Tibial nerve (tissue), 4 donors: ENCODE results near the gene UBASH3A. TPM values are rescaled to one million over a fixed set of nuclear protein-coding genes. Genes with fewer than 3 reads are reported as not detected.

Source experiments
- DNase-seq, 2 donors: peaks; one replicate each; pipeline ENCODE4 v3.0.0-alpha.2; 2019; ENCODE audit warnings: low spot score in 2 of 2
- H3K27ac ChIP-seq, 4 donors: fragments of 200-600 bp; sonication (generic) in 3 of 4; one replicate each; pipeline ENCODE4 v1.5.1; 2017 to 2019; ENCODE audit warnings: mild to moderate bottlenecking in 1 of 4
- H3K27me3 ChIP-seq, 2 donors: fragments of 200-600 bp; sonication (generic) in 1 of 2; one replicate each; pipeline versions ENCODE4 v1.5.1 to v1.6.0; 2017 to 2019
- H3K36me3 ChIP-seq, 3 donors: fragments of 200-600 bp; sonication (generic); one replicate each; pipeline ENCODE4 v1.5.1; 2018 to 2019
- H3K4me1 ChIP-seq, 4 donors: fragments of 200-600 bp; sonication (generic) in 3 of 4; one replicate each; pipeline ENCODE4 v1.5.1; 2017 to 2019
- H3K4me3 ChIP-seq, 4 donors: fragments of 200-600 bp; sonication (generic) in 3 of 4; one replicate each; pipeline ENCODE4 v1.5.1; 2017 to 2019; ENCODE audit warnings: mild to moderate bottlenecking in 1 of 4, moderate library complexity in 1 of 4
- H3K9me3 ChIP-seq, 4 donors: fragments of 200-600 bp; sonication (generic) in 3 of 4; one replicate each; pipeline ENCODE4 v1.5.1; 2017 to 2019
- EP300 ChIP-seq, 2 donors: sonication (generic); formaldehyde crosslinking; IDR thresholded peaks; one replicate each; pipeline ENCODE4 v1.6.1; 2017; ENCODE audit warnings: antibody characterized with exemption in 2 of 2, mild to moderate bottlenecking in 1 of 2
- POLR2A ChIP-seq, 2 donors: fragments of 450-650 bp; IDR thresholded peaks; one replicate each; pipeline ENCODE4 v1.6.1; 2017; ENCODE audit warnings: antibody characterized with exemption in 2 of 2, mild to moderate bottlenecking in 2 of 2, moderate library complexity in 2 of 2
- whole genome bisulfite sequencing, 2 donors: methylation state at CpG; one replicate each; pipeline ENCODE4 v1.1.5; 2018; 5-methylcytosine and 5-hydroxymethylcytosine counted together
- total RNA-seq, 4 donors: library from RNA; depleted of rRNA; stranded (reverse); fragments of >200 nt; gene quantifications; one replicate each; pipeline ENCODE4 v1.1.0, GENCODE V29; 2016
- TF ChIP-seq, protein P1 (sequence below), 5 experiments: fragments of 200-600 bp in 3 of 5; fragments of 450-650 bp in 2 of 5; sonication (generic) in 3 of 5; IDR thresholded peaks; one replicate each; pipeline ENCODE4 v1.5.1; 2016 to 2019; ENCODE audit warnings: antibody characterized with exemption in 5 of 5, mild to moderate bottlenecking in 3 of 5, moderate library complexity in 2 of 5

The UBASH3A gene
- total RNA-seq, 4 donors from 2014 or later = 0.59 to 5.9 (median 0.90) TPM; not detected in 1

DNA sequence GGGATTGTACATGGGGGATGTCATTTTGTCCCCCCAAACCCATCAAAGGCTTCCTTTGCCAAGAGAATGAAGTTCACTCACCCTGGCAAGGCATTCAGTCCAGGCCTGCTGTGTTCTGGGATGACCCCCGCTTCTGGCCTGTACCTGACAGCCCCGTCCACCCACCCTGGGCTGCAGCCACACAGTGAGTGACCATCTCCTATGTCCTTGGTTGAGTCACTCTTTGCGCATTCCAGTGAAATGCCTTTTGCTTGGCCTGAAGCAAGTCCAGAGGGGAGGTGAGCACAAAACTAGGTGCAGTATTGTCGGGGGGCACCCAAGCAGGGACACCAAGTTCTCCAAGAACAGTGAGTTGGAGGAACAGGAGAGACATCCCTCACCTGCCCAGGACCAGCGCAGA, 18.1 kb upstream of the UBASH3A start:
- H3K27ac ChIP-seq = no peak overlapping the region
- TF ChIP-seq EP300 (IDR thresholded peaks at IDR 0.05) (no peak), POLR2A (IDR thresholded peaks at IDR 0.05) (no peak)
- TF ChIP-seq, protein P1, sequence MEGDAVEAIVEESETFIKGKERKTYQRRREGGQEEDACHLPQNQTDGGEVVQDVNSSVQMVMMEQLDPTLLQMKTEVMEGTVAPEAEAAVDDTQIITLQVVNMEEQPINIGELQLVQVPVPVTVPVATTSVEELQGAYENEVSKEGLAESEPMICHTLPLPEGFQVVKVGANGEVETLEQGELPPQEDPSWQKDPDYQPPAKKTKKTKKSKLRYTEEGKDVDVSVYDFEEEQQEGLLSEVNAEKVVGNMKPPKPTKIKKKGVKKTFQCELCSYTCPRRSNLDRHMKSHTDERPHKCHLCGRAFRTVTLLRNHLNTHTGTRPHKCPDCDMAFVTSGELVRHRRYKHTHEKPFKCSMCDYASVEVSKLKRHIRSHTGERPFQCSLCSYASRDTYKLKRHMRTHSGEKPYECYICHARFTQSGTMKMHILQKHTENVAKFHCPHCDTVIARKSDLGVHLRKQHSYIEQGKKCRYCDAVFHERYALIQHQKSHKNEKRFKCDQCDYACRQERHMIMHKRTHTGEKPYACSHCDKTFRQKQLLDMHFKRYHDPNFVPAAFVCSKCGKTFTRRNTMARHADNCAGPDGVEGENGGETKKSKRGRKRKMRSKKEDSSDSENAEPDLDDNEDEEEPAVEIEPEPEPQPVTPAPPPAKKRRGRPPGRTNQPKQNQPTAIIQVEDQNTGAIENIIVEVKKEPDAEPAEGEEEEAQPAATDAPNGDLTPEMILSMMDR (IDR thresholded peaks at IDR 0.05) = no peak
- no peak overlapping the region for H3K4me3 ChIP-seq
- no peaks in the 10 kb centered on the region for H3K4me1 ChIP-seq
- H3K36me3 ChIP-seq = no peaks in the 10 kb centered on the region
- no peak for DNase-seq
- 91 to 95% methylated on average over 5 of the region's 5 CpGs for WGBS, 2 donors
- no peaks in the 10 kb centered on the region for H3K27me3 ChIP-seq
- H3K9me3 ChIP-seq = peaks cover 0 to 26% (median 3%) of the 10 kb centered on the region in 4 donors

DNA sequence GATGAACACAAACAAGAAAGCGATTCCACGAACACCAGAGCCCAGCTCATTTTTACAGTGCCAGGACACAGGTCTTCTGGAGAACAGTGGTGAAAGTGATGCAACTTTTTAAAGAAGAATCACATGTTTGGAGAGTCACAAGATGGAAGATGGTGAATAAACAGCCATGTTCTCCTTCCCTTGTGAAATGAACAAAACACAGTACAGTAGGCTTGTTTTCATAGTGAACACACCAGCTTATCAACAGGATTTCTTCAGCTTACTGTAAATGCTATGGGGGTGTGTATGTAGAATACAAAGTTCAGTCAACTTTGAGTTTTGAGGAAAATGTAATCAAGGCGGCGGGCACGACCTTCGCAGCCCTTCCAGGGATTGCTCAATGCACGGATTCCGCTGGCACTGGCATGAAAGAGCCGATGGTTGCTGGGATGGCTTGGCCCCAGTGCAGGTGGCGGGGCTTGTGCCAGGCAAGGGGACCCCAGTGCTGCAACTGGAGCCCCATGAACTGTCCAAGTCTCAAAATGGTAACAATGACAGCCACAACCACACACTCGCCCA, 17.6 kb upstream of the UBASH3A start:
- Histone ChIP-seq H3K4me3 (no peak overlapping the region), H3K9me3 (peaks cover 0 to 23% (median 3%) of the 10 kb centered on the region in 4 donors), H3K27me3 (no peaks in the 10 kb centered on the region), H3K27ac (no peak overlapping the region), H3K4me1 (no peaks in the 10 kb centered on the region), H3K36me3 (no peaks in the 10 kb centered on the region)
- no peak for DNase-seq
- 86 to 93% methylated on average over 11 of the region's 11 CpGs for WGBS, 2 donors
- TF ChIP-seq, protein P1 (IDR thresholded peaks at IDR 0.05) = no peak
- TF ChIP-seq POLR2A (IDR thresholded peaks at IDR 0.05) (no peak), EP300 (IDR thresholded peaks at IDR 0.05) (no peak)

DNA sequence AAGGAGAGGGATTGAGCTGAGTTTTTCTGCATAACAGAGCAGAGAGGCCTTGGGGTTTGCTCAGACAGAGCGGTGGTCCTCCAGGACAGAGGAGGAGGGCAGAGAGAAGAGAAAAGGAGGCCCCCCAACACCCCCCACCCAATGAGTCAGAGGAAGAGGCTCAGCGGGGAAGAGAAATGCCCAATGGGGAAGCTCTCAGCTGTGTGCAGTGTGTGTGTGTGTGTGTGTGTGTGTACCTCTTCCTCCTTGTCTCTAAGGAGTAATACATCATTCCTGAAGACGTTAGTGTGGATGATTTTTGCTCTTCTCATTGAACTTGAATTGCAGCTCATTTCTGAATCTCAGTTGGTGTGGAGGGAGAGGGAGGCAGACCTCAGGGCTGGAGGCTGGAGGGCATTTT, 16.5 kb upstream of the UBASH3A start:
- Histone ChIP-seq H3K4me1 (no peaks in the 10 kb centered on the region), H3K27ac (no peak overlapping the region), H3K9me3 (peaks cover 0 to 16% (median 2%) of the 10 kb centered on the region in 4 donors), H3K4me3 (no peak overlapping the region), H3K27me3 (no peaks in the 10 kb centered on the region), H3K36me3 (no peaks in the 10 kb centered on the region)
- DNase-seq = no peak
- WGBS, 2 donors = 51 to 55% methylated on average over 3 of the region's 3 CpGs
- TF ChIP-seq EP300 (IDR thresholded peaks at IDR 0.05) (no peak), POLR2A (IDR thresholded peaks at IDR 0.05) (no peak)

DNA sequence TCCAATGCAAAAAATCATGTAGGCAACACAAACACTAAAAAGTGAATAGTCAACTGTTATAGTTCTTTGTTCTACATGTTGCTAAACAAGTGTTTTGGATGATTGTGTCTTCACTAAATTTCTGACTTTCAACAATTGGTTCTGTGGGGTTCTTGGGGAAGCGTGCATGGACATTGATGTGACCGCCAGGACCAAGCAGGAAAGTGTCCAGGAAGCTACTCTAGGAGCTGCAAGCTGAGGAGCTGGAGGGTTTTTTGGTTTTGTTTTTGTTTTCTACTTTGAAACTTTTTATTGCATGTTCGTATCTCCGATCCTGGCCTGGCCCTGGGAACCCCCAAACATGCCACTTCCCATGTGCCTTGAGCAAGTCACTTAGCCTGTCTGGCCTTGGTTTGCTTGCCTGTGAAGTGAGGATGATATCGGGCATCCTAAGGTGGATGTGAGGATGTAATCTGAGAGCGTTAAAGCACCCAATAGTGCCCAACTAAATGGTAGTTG, 15.8 kb upstream of the UBASH3A start:
- WGBS, 2 donors = 92 to 93% methylated on average over 6 of the region's 6 CpGs
- H3K9me3 ChIP-seq = peaks cover 0 to 9% (median 0%) of the 10 kb centered on the region in 4 donors
- TF ChIP-seq EP300 (IDR thresholded peaks at IDR 0.05) (no peak), POLR2A (IDR thresholded peaks at IDR 0.05) (no peak)
- TF ChIP-seq, protein P1 (IDR thresholded peaks at IDR 0.05) = no peak
- H3K27ac ChIP-seq = no peak overlapping the region
- no peaks in the 10 kb centered on the region for H3K36me3 ChIP-seq
- no peak for DNase-seq
- no peaks in the 10 kb centered on the region for H3K27me3 ChIP-seq
- no peaks in the 10 kb centered on the region for H3K4me1 ChIP-seq
- no peak overlapping the region for H3K4me3 ChIP-seq

DNA sequence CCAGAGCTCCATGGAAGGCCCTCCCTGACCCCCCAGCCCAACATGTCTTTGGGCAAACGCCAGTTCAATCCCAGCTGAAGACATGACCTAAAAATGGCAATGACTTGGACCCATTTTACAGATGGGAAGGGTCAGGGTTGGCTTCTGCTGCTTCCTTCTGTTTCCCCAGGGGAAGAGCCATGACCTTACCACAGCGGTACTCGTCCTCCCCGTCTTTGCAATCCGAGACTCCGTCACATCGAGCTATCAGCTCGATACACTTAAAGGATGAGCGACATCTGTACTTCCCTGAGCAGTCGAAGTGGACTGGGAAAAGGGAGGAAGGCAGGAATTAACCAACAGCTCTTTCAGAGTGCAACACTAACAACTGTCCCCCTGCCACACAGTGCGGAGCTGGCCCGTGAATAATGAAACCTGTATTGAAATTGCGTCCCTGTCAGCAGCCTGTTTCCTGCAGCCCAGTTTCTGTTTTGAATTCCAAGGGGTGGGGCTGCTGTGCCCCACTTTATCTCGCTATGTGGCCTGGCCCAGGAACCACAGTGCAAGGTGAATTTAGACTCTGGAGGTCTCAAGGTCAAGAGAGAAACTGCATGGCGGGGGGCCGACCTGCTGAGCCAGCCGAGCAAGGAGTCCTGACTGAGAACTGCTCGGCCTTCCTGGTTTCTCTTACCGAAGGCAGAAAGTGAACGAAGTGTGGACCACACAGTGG, 14.8 kb upstream of the UBASH3A start:
- no peak for DNase-seq
- 74 to 78% methylated on average over 20 of the region's 20 CpGs for WGBS, 2 donors
- no peaks in the 10 kb centered on the region for H3K27me3 ChIP-seq

More for the DNA sequence above, 14.8 kb upstream of the UBASH3A start:
- no peaks in the 10 kb centered on the region for H3K4me1 ChIP-seq
- H3K27ac ChIP-seq = no peak overlapping the region
- TF ChIP-seq POLR2A (IDR thresholded peaks at IDR 0.05) = no peak
- TF ChIP-seq, protein P1 (IDR thresholded peaks at IDR 0.05) = no peak
- TF ChIP-seq EP300 (IDR thresholded peaks at IDR 0.05) = no peak
- H3K4me3 ChIP-seq = no peak overlapping the region
- peaks cover 0 to 3% (median 0%) of the 10 kb centered on the region in 4 donors for H3K9me3 ChIP-seq
- no peaks in the 10 kb centered on the region for H3K36me3 ChIP-seq
